Measurements from ENCODE around the gene MPEG1. TPM values are rescaled to one million over a fixed set of nuclear protein-coding genes. Genes with fewer than 3 reads are reported as not detected.

Gene MPEG1
- total and polyA plus RNA-seq, 2 of the 13 experiments (the other 11 are each of a cell fraction or from before 2014, with no cell fraction given) = not detected

DNA sequence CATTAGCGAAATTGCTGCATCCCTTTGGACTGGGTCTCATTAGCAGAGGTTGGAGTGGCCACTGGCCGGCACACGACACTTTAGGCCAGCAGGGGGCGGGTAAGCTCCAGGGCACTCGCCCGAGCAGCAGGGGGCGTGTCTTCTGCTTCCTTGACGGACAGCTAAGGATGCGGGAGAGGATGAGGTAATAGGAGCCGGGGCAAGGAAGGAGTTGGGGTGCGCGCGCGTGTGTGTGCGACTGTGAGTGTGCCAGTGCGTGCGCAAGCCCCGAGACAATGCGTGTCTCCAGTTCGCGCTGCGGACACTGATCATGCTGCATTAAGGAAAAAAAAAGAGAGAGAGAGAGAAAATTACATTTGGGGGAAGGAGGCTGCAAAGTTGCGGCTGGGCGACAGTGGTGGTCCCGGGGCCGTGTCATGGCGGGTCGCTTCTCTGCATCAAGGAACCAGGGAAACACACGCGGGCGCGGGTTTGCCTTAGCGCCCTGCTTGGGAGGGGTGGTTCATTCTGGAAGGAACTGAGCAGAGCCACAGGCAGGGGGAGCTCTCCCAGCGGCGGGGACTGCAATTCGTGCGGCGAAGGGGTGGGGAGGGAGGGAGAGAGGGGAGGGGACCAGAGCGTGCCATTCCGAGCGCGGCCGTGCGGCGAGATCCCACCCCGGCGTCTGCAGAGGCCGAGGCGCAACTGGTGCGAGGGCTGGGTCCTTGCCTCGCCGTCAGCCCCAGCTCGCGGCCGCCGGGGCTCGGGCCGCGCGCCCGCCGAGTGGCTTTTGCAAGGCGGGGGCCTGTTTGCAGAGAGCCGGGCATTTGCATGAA, 41.0 kb downstream of the MPEG1 start, which contains the start of gene DTX4 (continued):
- TF ChIP-seq, protein P1, sequence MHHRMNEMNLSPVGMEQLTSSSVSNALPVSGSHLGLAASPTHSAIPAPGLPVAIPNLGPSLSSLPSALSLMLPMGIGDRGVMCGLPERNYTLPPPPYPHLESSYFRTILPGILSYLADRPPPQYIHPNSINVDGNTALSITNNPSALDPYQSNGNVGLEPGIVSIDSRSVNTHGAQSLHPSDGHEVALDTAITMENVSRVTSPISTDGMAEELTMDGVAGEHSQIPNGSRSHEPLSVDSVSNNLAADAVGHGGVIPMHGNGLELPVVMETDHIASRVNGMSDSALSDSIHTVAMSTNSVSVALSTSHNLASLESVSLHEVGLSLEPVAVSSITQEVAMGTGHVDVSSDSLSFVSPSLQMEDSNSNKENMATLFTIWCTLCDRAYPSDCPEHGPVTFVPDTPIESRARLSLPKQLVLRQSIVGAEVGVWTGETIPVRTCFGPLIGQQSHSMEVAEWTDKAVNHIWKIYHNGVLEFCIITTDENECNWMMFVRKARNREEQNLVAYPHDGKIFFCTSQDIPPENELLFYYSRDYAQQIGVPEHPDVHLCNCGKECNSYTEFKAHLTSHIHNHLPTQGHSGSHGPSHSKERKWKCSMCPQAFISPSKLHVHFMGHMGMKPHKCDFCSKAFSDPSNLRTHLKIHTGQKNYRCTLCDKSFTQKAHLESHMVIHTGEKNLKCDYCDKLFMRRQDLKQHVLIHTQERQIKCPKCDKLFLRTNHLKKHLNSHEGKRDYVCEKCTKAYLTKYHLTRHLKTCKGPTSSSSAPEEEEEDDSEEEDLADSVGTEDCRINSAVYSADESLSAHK (CRISPR knock-in tag; IDR thresholded peaks at IDR 0.05; ENCODE audit: borderline replicate concordance) = no peak
- TF ChIP-seq ZNF33B (CRISPR knock-in tag; IDR thresholded peaks at IDR 0.05) (no peak), FOXA1 (IDR thresholded peaks at IDR 0.05) (no peak), FOXA1 (CRISPR knock-in tag; IDR thresholded peaks at IDR 0.05) (no peak), NRL (CRISPR knock-in tag; IDR thresholded peaks at IDR 0.05; ENCODE audit: borderline replicate concordance) (no peak), ATF7 (IDR thresholded peaks at IDR 0.05) (peak; percentile 37; the same call in 1 of the 2 replicates), ATF7 (CRISPR knock-in tag; IDR thresholded peaks at IDR 0.05) (no peak), ZNF121 (CRISPR knock-in tag; IDR thresholded peaks at IDR 0.05) (peak; percentile 69), ELF3 (CRISPR knock-in tag; IDR thresholded peaks at IDR 0.05) (peak; percentile 26), HDAC1 (CRISPR knock-in tag; IDR thresholded peaks at IDR 0.05) (peak; percentile 44), U2AF1 (optimal IDR thresholded peaks at IDR 0.05; ENCODE audit: low read depth, low read length) (peak; percentile 66), ZNF264 (CRISPR knock-in tag; IDR thresholded peaks at IDR 0.05) (no peak), ZNF75D (CRISPR knock-in tag; IDR thresholded peaks at IDR 0.05; ENCODE audit: borderline replicate concordance) (0 out of 2 replicates have a peak, but pooled peaks have one; percentile 34), SMC3 (IDR thresholded peaks at IDR 0.05; ENCODE audit: low read length) (peak; percentile 77), ZNF326 (CRISPR knock-in tag; IDR thresholded peaks at IDR 0.05; ENCODE audit: borderline replicate concordance) (no peak), ZNF224 (CRISPR knock-in tag; IDR thresholded peaks at IDR 0.05) (0 out of 2 replicates have a peak, but pooled peaks have one; percentile 38), LCORL (IDR thresholded peaks at IDR 0.05) (no peak), LCORL (CRISPR knock-in tag; IDR thresholded peaks at IDR 0.05) (peak; percentile 13; the same call in 1 of the 2 replicates), ZNF782 (CRISPR knock-in tag; IDR thresholded peaks at IDR 0.05; ENCODE audit: borderline replicate concordance) (peak; percentile 82; the same call in 1 of the 2 replicates), JUNB (CRISPR knock-in tag; IDR thresholded peaks at IDR 0.05; ENCODE audit: borderline replicate concordance) (no peak), GFI1 (CRISPR knock-in tag; IDR thresholded peaks at IDR 0.05; ENCODE audit: borderline replicate concordance) (no peak), ZNF138 (CRISPR knock-in tag; IDR thresholded peaks at IDR 0.05; ENCODE audit: low read depth) (0 out of 2 replicates have a peak, but pooled peaks have one; percentile 14), DNMT1 (CRISPR knock-in tag; IDR thresholded peaks at IDR 0.05) (no peak), ZSCAN9 (CRISPR knock-in tag; IDR thresholded peaks at IDR 0.05; ENCODE audit: borderline replicate concordance) (no peak)
- TF ChIP-seq, protein P2, sequence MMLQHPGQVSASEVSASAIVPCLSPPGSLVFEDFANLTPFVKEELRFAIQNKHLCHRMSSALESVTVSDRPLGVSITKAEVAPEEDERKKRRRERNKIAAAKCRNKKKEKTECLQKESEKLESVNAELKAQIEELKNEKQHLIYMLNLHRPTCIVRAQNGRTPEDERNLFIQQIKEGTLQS (CRISPR knock-in tag; IDR thresholded peaks at IDR 0.05) = peak; percentile 23; the same call in 1 of the 2 replicates
- TF ChIP-seq, protein P3, sequence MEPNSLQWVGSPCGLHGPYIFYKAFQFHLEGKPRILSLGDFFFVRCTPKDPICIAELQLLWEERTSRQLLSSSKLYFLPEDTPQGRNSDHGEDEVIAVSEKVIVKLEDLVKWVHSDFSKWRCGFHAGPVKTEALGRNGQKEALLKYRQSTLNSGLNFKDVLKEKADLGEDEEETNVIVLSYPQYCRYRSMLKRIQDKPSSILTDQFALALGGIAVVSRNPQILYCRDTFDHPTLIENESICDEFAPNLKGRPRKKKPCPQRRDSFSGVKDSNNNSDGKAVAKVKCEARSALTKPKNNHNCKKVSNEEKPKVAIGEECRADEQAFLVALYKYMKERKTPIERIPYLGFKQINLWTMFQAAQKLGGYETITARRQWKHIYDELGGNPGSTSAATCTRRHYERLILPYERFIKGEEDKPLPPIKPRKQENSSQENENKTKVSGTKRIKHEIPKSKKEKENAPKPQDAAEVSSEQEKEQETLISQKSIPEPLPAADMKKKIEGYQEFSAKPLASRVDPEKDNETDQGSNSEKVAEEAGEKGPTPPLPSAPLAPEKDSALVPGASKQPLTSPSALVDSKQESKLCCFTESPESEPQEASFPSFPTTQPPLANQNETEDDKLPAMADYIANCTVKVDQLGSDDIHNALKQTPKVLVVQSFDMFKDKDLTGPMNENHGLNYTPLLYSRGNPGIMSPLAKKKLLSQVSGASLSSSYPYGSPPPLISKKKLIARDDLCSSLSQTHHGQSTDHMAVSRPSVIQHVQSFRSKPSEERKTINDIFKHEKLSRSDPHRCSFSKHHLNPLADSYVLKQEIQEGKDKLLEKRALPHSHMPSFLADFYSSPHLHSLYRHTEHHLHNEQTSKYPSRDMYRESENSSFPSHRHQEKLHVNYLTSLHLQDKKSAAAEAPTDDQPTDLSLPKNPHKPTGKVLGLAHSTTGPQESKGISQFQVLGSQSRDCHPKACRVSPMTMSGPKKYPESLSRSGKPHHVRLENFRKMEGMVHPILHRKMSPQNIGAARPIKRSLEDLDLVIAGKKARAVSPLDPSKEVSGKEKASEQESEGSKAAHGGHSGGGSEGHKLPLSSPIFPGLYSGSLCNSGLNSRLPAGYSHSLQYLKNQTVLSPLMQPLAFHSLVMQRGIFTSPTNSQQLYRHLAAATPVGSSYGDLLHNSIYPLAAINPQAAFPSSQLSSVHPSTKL (CRISPR knock-in tag; IDR thresholded peaks at IDR 0.05) = peak; percentile 9; the same call in 1 of the 2 replicates

Data from HepG2 (cell line).